GM19324 (cell line): ENCODE data around the gene KRT16.
"Not testable (repeated sequence)": the region's sequence is repeated elsewhere in the genome, so short reads cannot be mapped to it uniquely, and the experiment has no call there.

ENCODE experiments used
- ATAC-seq: cut with Tn5 transposase; IDR thresholded peaks from one replicate; pipeline ENCODE4 v1.9.1; 2021; ENCODE audit warnings: mild to moderate bottlenecking, moderate library complexity; ENCODE audit not compliant: unreplicated experiment, low FRiP score

Gene KRT16

GRCh38 chr17:41629316-41629715 lies 16.7 kb upstream of the KRT16 start:
- no peak for ATAC-seq

GRCh38 chr17:41628621-41629255 lies 16.2 kb upstream of the KRT16 start:
- ATAC-seq, result not testable (repeated sequence)

GRCh38 chr17:41628073-41628370 lies 15.5 kb upstream of the KRT16 start:
- ATAC-seq, result not testable (repeated sequence)

GRCh38 chr17:41627316-41628072 lies 14.9 kb upstream of the KRT16 start:
- ATAC-seq, result no peak

- not testable (repeated sequence) for ATAC-seq
Observed at GRCh38 chr17:41626914-41627295, 14.3 kb upstream of the KRT16 start.

- not testable (repeated sequence) for ATAC-seq
Observed at GRCh38 chr17:41626028-41626913, 13.7 kb upstream of the KRT16 start.

GRCh38 chr17:41625602-41626001 lies 13.0 kb upstream of the KRT16 start:
- no peak for ATAC-seq

GRCh38 chr17:41624208-41625101 lies 11.9 kb upstream of the KRT16 start, which contains the start of gene KRT17:
TSS of gene KRT17 (minus strand) at chr17:41624575. CDS start at chr17:41624509, 66 bp downstream.
- ATAC-seq, result no peak

GRCh38 chr17:41623184-41623861 lies 10.8 kb upstream of the KRT16 start:
- ATAC-seq, result not testable (repeated sequence)

GRCh38 chr17:41622340-41623183 lies 10.0 kb upstream of the KRT16 start:
- not testable (repeated sequence) for ATAC-seq

- ATAC-seq, result no peak
Observed at GRCh38 chr17:41621916-41622315, 9.3 kb upstream of the KRT16 start.

GRCh38 chr17:41621435-41621817 lies 8.9 kb upstream of the KRT16 start:
- ATAC-seq, result not testable (repeated sequence)

GRCh38 chr17:41620583-41621434 lies 8.2 kb upstream of the KRT16 start:
- no peak for ATAC-seq

- ATAC-seq, result not testable (repeated sequence)
Observed at GRCh38 chr17:41619927-41620582, 7.5 kb upstream of the KRT16 start.

GRCh38 chr17:41619036-41619926 lies 6.7 kb upstream of the KRT16 start:
- no peak for ATAC-seq

GRCh38 chr17:41618341-41619035 lies 5.9 kb upstream of the KRT16 start:
- ATAC-seq, result no peak
